Stimulated activated naive CD8-positive, alpha-beta T cell treated with anti-CD3 and anti-CD28 coated beads, Interleukin-15, Interleukin-2, amounts not matched to agents 100 ng/mL and 50 ng/mL, for 24 hours (primary cell): ENCODE data around the gene ZNF688.
"Not testable (repeated sequence)": the region's sequence is repeated elsewhere in the genome, so short reads cannot be mapped to it uniquely, and the experiment has no call there.

ENCODE experiments used
- H3K27ac Mint-ChIP-seq: one replicate; pipeline ENCODE4 v1.8.0; 2021; ENCODE audit warnings: mild to moderate bottlenecking, mixed read lengths
- H3K27me3 Mint-ChIP-seq: one replicate; pipeline ENCODE4 v1.8.0; 2021; ENCODE audit warnings: mixed read lengths
- H3K36me3 Mint-ChIP-seq: one replicate; pipeline ENCODE4 v1.8.0; 2021; ENCODE audit warnings: low read depth, mixed read lengths
- H3K4me1 Mint-ChIP-seq: one replicate; pipeline ENCODE4 v1.8.0; 2021; ENCODE audit warnings: low read depth, mixed read lengths
- H3K4me3 Mint-ChIP-seq: one replicate; pipeline ENCODE4 v1.8.0; 2021; ENCODE audit warnings: mild to moderate bottlenecking, mixed read lengths
- H3K9me3 Mint-ChIP-seq: one replicate; pipeline ENCODE4 v1.8.0; 2021; ENCODE audit warnings: mixed read lengths

Gene ZNF688

GRCh38 chr16:30600929-30601328 is 29.4 kb upstream of the ZNF688 start:
- Mint-ChIP-seq H3K9me3 (no peaks in the 10 kb centered on the region), H3K4me1 (peaks cover 4% of the 10 kb centered on the region), H3K4me3 (no peak overlapping the region), H3K27me3 (no peaks in the 10 kb centered on the region), H3K36me3 (peaks cover 22% of the 10 kb centered on the region), H3K27ac (no peak overlapping the region)

- Mint-ChIP-seq H3K4me1 (peaks cover 4% of the 10 kb centered on the region), H3K4me3 (no peak overlapping the region), H3K27ac (no peak overlapping the region), H3K27me3 (no peaks in the 10 kb centered on the region), H3K9me3 (no peaks in the 10 kb centered on the region), H3K36me3 (peaks cover 18% of the 10 kb centered on the region)
These were observed 28.7 kb upstream of the ZNF688 start for GRCh38 chr16:30600215-30600614.

- no peaks in the 10 kb centered on the region for H3K27me3 Mint-ChIP-seq
- H3K9me3 Mint-ChIP-seq: no peaks in the 10 kb centered on the region
- H3K4me1 Mint-ChIP-seq: peaks cover 2% of the 10 kb centered on the region
- no peak overlapping the region for H3K4me3 Mint-ChIP-seq
- H3K27ac Mint-ChIP-seq: no peak overlapping the region
- peaks cover 2% of the 10 kb centered on the region for H3K36me3 Mint-ChIP-seq
These were observed 21.4 kb upstream of the ZNF688 start for GRCh38 chr16:30592871-30593270.

GRCh38 chr16:30590869-30591268 is 19.4 kb upstream of the ZNF688 start:
- H3K4me1 Mint-ChIP-seq: peaks cover 12% of the 10 kb centered on the region
- not testable (repeated sequence) for H3K4me3 Mint-ChIP-seq, H3K9me3 Mint-ChIP-seq, H3K27ac Mint-ChIP-seq, H3K27me3 Mint-ChIP-seq
- H3K36me3 Mint-ChIP-seq: peaks cover 11% of the 10 kb centered on the region

GRCh38 chr16:30589582-30589981 is 18.1 kb upstream of the ZNF688 start:
- H3K4me3 Mint-ChIP-seq, H3K27me3 Mint-ChIP-seq, H3K9me3 Mint-ChIP-seq, H3K27ac Mint-ChIP-seq: not testable (repeated sequence)
- H3K4me1 Mint-ChIP-seq: peaks cover 22% of the 10 kb centered on the region
- peaks cover 18% of the 10 kb centered on the region for H3K36me3 Mint-ChIP-seq

GRCh38 chr16:30588651-30589050 is 17.1 kb upstream of the ZNF688 start:
- H3K27me3 Mint-ChIP-seq: no peaks in the 10 kb centered on the region
- no peaks in the 10 kb centered on the region for H3K9me3 Mint-ChIP-seq
- no peak overlapping the region for H3K27ac Mint-ChIP-seq
- no peak overlapping the region for H3K4me3 Mint-ChIP-seq
- H3K4me1 Mint-ChIP-seq: peaks cover 28% of the 10 kb centered on the region
- H3K36me3 Mint-ChIP-seq: peaks cover 23% of the 10 kb centered on the region

GRCh38 chr16:30585400-30586191 is 14.1 kb upstream of the ZNF688 start, which contains the start of gene ZNF785:
Gene ZNF785 (minus strand): TSS chr16:30585697. CDS start chr16:30585611, 86 bp downstream.
- peak within 1 kb of the TSS; percentile 95 for H3K4me3 Mint-ChIP-seq
- H3K27me3 Mint-ChIP-seq: no peaks in the 10 kb centered on the region
- H3K36me3 Mint-ChIP-seq: peaks cover 42% of the 10 kb centered on the region
- H3K9me3 Mint-ChIP-seq: no peaks in the 10 kb centered on the region
- peak within 1 kb of the TSS; percentile 98 for H3K27ac Mint-ChIP-seq
- H3K4me1 Mint-ChIP-seq: peaks cover 37% of the 10 kb centered on the region

- peaks cover 42% of the 10 kb centered on the region for H3K36me3 Mint-ChIP-seq
- peaks cover 37% of the 10 kb centered on the region for H3K4me1 Mint-ChIP-seq
- H3K4me3 Mint-ChIP-seq: peak overlapping the region; percentile 95
- H3K27ac Mint-ChIP-seq: peak overlapping the region; percentile 80
- H3K9me3 Mint-ChIP-seq: no peaks in the 10 kb centered on the region
- no peaks in the 10 kb centered on the region for H3K27me3 Mint-ChIP-seq
These were observed 13.5 kb upstream of the ZNF688 start for GRCh38 chr16:30585022-30585399.

GRCh38 chr16:30582611-30583340 is 11.3 kb upstream of the ZNF688 start:
- no peak overlapping the region for H3K27ac Mint-ChIP-seq

GRCh38 chr16:30581457-30581856 is 9.9 kb upstream of the ZNF688 start:
- Mint-ChIP-seq H3K4me1 (peaks cover 25% of the 10 kb centered on the region), H3K27me3 (no peaks in the 10 kb centered on the region), H3K27ac (no peak overlapping the region)

More at GRCh38 chr16:30582611-30583340, 11.3 kb upstream of the ZNF688 start:
- Mint-ChIP-seq H3K9me3 (no peaks in the 10 kb centered on the region), H3K36me3 (peaks cover 51% of the 10 kb centered on the region), H3K4me1 (peaks cover 34% of the 10 kb centered on the region), H3K4me3 (no peak overlapping the region), H3K27me3 (no peaks in the 10 kb centered on the region)

GRCh38 chr16:30574678-30575077 is 3.2 kb upstream of the ZNF688 start:
- Mint-ChIP-seq H3K27me3 (no peaks in the 10 kb centered on the region), H3K9me3 (no peaks in the 10 kb centered on the region), H3K4me1 (peaks cover 42% of the 10 kb centered on the region), H3K36me3 (peaks cover 11% of the 10 kb centered on the region), H3K27ac (peak overlapping the region; percentile 22), H3K4me3 (no peak overlapping the region)

More at GRCh38 chr16:30581457-30581856, 9.9 kb upstream of the ZNF688 start:
- Mint-ChIP-seq H3K9me3 (no peaks in the 10 kb centered on the region), H3K36me3 (peaks cover 44% of the 10 kb centered on the region), H3K4me3 (no peak overlapping the region)

GRCh38 chr16:30570636-30571444 is 674 bp downstream of the ZNF688 start:
- H3K4me1 Mint-ChIP-seq: peaks cover 72% of the 10 kb centered on the region
- H3K36me3 Mint-ChIP-seq: no peaks in the 10 kb centered on the region
- no peaks in the 10 kb centered on the region for H3K9me3 Mint-ChIP-seq
- no peaks in the 10 kb centered on the region for H3K27me3 Mint-ChIP-seq
- H3K27ac Mint-ChIP-seq: peak overlapping the region; percentile 91
- H3K4me3 Mint-ChIP-seq: peak overlapping the region; percentile 85

- H3K4me3 Mint-ChIP-seq: peak overlapping the region; percentile 85
- peak overlapping the region; percentile 91 for H3K27ac Mint-ChIP-seq
- H3K36me3 Mint-ChIP-seq: no peaks in the 10 kb centered on the region
- no peaks in the 10 kb centered on the region for H3K27me3 Mint-ChIP-seq
- peaks cover 64% of the 10 kb centered on the region for H3K4me1 Mint-ChIP-seq
- no peaks in the 10 kb centered on the region for H3K9me3 Mint-ChIP-seq
These were observed 1.5 kb downstream of the ZNF688 start for GRCh38 chr16:30569746-30570635.

- Mint-ChIP-seq H3K4me3 (no peak overlapping the region), H3K4me1 (peaks cover 59% of the 10 kb centered on the region), H3K27ac (no peak overlapping the region), H3K36me3 (no peaks in the 10 kb centered on the region), H3K27me3 (no peaks in the 10 kb centered on the region), H3K9me3 (no peaks in the 10 kb centered on the region)
These were observed 2.2 kb downstream of the ZNF688 start for GRCh38 chr16:30569281-30569680.
